Measurements from ENCODE around the gene TH. TPM values are rescaled to one million over a fixed set of nuclear protein-coding genes. Genes with fewer than 3 reads are reported as not detected.
A peak's percentile ranks its signal among the peaks of the same experiment; 100 is the strongest.

TH gene
- total RNA-seq, 2 experiments from 2014 or later = not detected

GRCh38 chr11:2203440-2204259, 32.0 kb upstream of the TH start:
- TF ChIP-seq EZH2phosphoT487 (IDR thresholded peaks at IDR 0.05; ENCODE audit: borderline replicate concordance, low read depth, low read length) = no peak
- no TSS peak for BruUV-seq (replicated peaks)
- no peaks in the 10 kb centered on the region for H3K9me2 ChIP-seq (ENCODE audit: insufficient read depth, low read length)

GRCh38 chr11:2202900-2203439, 31.4 kb upstream of the TH start:
- Histone ChIP-seq H3K4me1 (ENCODE audit: insufficient read depth, low read length, poor library complexity, severe bottlenecking) (peaks cover 3% of the 10 kb centered on the region), H3K36me3 (ENCODE audit: insufficient read depth, low read length) (no peaks in the 10 kb centered on the region), H3K4me3 (ENCODE audit: low read depth, low read length, poor library complexity, severe bottlenecking) (no peak overlapping the region), H3K27ac (ENCODE audit: low read depth, low read length, poor library complexity, severe bottlenecking) (no peak overlapping the region), H3K4me2 (ENCODE audit: low read length) (no peak overlapping the region), H3K79me2 (ENCODE audit: insufficient read depth, low read depth, low read length) (no peaks in the 10 kb centered on the region), H4K20me1 (ENCODE audit: insufficient read depth, low read length) (no peaks in the 10 kb centered on the region), H2AFZ (ENCODE audit: low read length) (no peak overlapping the region), H3K9me3 (ENCODE audit: low read length) (no peaks in the 10 kb centered on the region), H3K9me2 (ENCODE audit: insufficient read depth, low read length) (no peaks in the 10 kb centered on the region)
- no TSS peak for BruUV-seq (replicated peaks)
- POLR2A ChIA-PET = no interaction called here
- intact Hi-C loops (cut with micrococcal nuclease; ENCODE audit: unreplicated experiment) = no loop called here
- no peak for DNase-seq (ENCODE audit: low spot score)
- TF ChIP-seq EZH2phosphoT487 (IDR thresholded peaks at IDR 0.05; ENCODE audit: borderline replicate concordance, low read depth, low read length) = no peak
- TF ChIP-seq CTCF (conservative IDR thresholded peaks at IDR 0.05; ENCODE audit: low read length) = no peak
- CTCF ChIA-PET (ENCODE audit: unreplicated experiment) = interaction anchor here (0.7 kb wide), 1 partner anchor 8 kb away, joined by 4 read pairs; no protein-coding TSS in a partner anchor

More at GRCh38 chr11:2203440-2204259, 32.0 kb upstream of the TH start:
- H3K27ac ChIP-seq (ENCODE audit: low read depth, low read length, poor library complexity, severe bottlenecking) = no peak overlapping the region
- intact Hi-C loops (cut with micrococcal nuclease; ENCODE audit: unreplicated experiment) = no loop called here
- H3K4me3 ChIP-seq (ENCODE audit: low read depth, low read length, poor library complexity, severe bottlenecking) = no peak overlapping the region
- CTCF ChIA-PET (ENCODE audit: unreplicated experiment) = interaction anchor here (0.7 kb wide), 1 partner anchor 9 kb away, joined by 4 read pairs; no protein-coding TSS in a partner anchor
- no peaks in the 10 kb centered on the region for H3K36me3 ChIP-seq (ENCODE audit: insufficient read depth, low read length)
- peaks cover 3% of the 10 kb centered on the region for H3K4me1 ChIP-seq (ENCODE audit: insufficient read depth, low read length, poor library complexity, severe bottlenecking)
- no peak overlapping the region for H2AFZ ChIP-seq (ENCODE audit: low read length)
- no peak for DNase-seq (ENCODE audit: low spot score)
- POLR2A ChIA-PET = no interaction called here
- H3K9me3 ChIP-seq (ENCODE audit: low read length) = no peaks in the 10 kb centered on the region
- H3K4me2 ChIP-seq (ENCODE audit: low read length) = no peak overlapping the region
- no peaks in the 10 kb centered on the region for H3K79me2 ChIP-seq (ENCODE audit: insufficient read depth, low read depth, low read length)
- no peaks in the 10 kb centered on the region for H4K20me1 ChIP-seq (ENCODE audit: insufficient read depth, low read length)

GRCh38 chr11:2202071-2202899, 30.7 kb upstream of the TH start:
- ChIA-PET POLR2A (no interaction called here), CTCF (ENCODE audit: unreplicated experiment) (interaction anchor here (0.7 kb wide), 1 partner anchor 8 kb away, joined by 4 read pairs; no protein-coding TSS in a partner anchor)
- no peaks in the 10 kb centered on the region for H3K9me2 ChIP-seq (ENCODE audit: insufficient read depth, low read length)
- H3K27ac ChIP-seq (ENCODE audit: low read depth, low read length, poor library complexity, severe bottlenecking) = no peak overlapping the region
- BruUV-seq (replicated peaks) = no TSS peak
- no peak for TF ChIP-seq CTCF (conservative IDR thresholded peaks at IDR 0.05; ENCODE audit: low read length)
- TF ChIP-seq EZH2phosphoT487 (IDR thresholded peaks at IDR 0.05; ENCODE audit: borderline replicate concordance, low read depth, low read length) = no peak
- no peak overlapping the region for H3K4me2 ChIP-seq (ENCODE audit: low read length)
- no peaks in the 10 kb centered on the region for H4K20me1 ChIP-seq (ENCODE audit: insufficient read depth, low read length)
- no peak overlapping the region for H2AFZ ChIP-seq (ENCODE audit: low read length)
- intact Hi-C loops (cut with micrococcal nuclease; ENCODE audit: unreplicated experiment) = no loop called here
- H3K79me2 ChIP-seq (ENCODE audit: insufficient read depth, low read depth, low read length) = no peaks in the 10 kb centered on the region
- no peak overlapping the region for H3K4me3 ChIP-seq (ENCODE audit: low read depth, low read length, poor library complexity, severe bottlenecking)
- H3K4me1 ChIP-seq (ENCODE audit: insufficient read depth, low read length, poor library complexity, severe bottlenecking) = peaks cover 3% of the 10 kb centered on the region
- DNase-seq (ENCODE audit: low spot score) = peak; percentile 11
- no peaks in the 10 kb centered on the region for H3K36me3 ChIP-seq (ENCODE audit: insufficient read depth, low read length)
- H3K9me3 ChIP-seq (ENCODE audit: low read length) = no peaks in the 10 kb centered on the region

Data from OCI-LY7 (cell line).